ENCODE measurements around the gene ZNF134.

The ZNF134 gene

GRCh38 chr19:57613941-57614743, at the start of gene ZNF134:
Gene ZNF134 (plus strand): TSS chr19:57614242. CDS start chr19:57619469, 5,227 bp downstream.
- TF ChIP-seq CTCF (conservative IDR thresholded peaks at IDR 0.05; ENCODE audit: control insufficient read depth, insufficient read depth, low read depth, low read length): peak; percentile 5
- peak; percentile 88 for DNase-seq (ENCODE audit: low read depth)
- H3K4me3 ChIP-seq (ENCODE audit: control insufficient read depth, low read depth, low read length): peak within 1 kb of the TSS; percentile 93

GRCh38 chr19:57566396-57567265, 47.4 kb upstream of the ZNF134 start:
- no peak for TF ChIP-seq CTCF (conservative IDR thresholded peaks at IDR 0.05; ENCODE audit: control insufficient read depth, insufficient read depth, low read depth, low read length)
- H3K4me3 ChIP-seq (ENCODE audit: control insufficient read depth, low read depth, low read length): no peak overlapping the region
- peak; percentile 62 for DNase-seq (ENCODE audit: low read depth)

GRCh38 chr19:57570707-57571106, 43.3 kb upstream of the ZNF134 start:
- no peak for DNase-seq (ENCODE audit: low read depth)
- no peak overlapping the region for H3K4me3 ChIP-seq (ENCODE audit: control insufficient read depth, low read depth, low read length)
- no peak for TF ChIP-seq CTCF (conservative IDR thresholded peaks at IDR 0.05; ENCODE audit: control insufficient read depth, insufficient read depth, low read depth, low read length)

- TF ChIP-seq CTCF (conservative IDR thresholded peaks at IDR 0.05; ENCODE audit: control insufficient read depth, insufficient read depth, low read depth, low read length): no peak
- DNase-seq (ENCODE audit: low read depth): no peak
- H3K4me3 ChIP-seq (ENCODE audit: control insufficient read depth, low read depth, low read length): no peak overlapping the region
These were observed 41.6 kb upstream of the ZNF134 start for GRCh38 chr19:57572415-57572947.

GRCh38 chr19:57576661-57577060, 37.4 kb upstream of the ZNF134 start:
- no peak for TF ChIP-seq CTCF (conservative IDR thresholded peaks at IDR 0.05; ENCODE audit: control insufficient read depth, insufficient read depth, low read depth, low read length)
- H3K4me3 ChIP-seq (ENCODE audit: control insufficient read depth, low read depth, low read length): no peak overlapping the region
- DNase-seq (ENCODE audit: low read depth): no peak

- TF ChIP-seq CTCF (conservative IDR thresholded peaks at IDR 0.05; ENCODE audit: control insufficient read depth, insufficient read depth, low read depth, low read length): peak; percentile 3
- peak; percentile 99 for DNase-seq (ENCODE audit: low read depth)
- H3K4me3 ChIP-seq (ENCODE audit: control insufficient read depth, low read depth, low read length): peak within 1 kb of the TSS; percentile 77
These were observed 35.4 kb upstream of the ZNF134 start, which contains the start of gene ZNF416 for GRCh38 chr19:57578487-57579205. Gene ZNF416 (minus strand): TSS chr19:57578911. CDS start chr19:57578704, 207 bp downstream.
